HepG2 (cell line): ENCODE measurements around the gene SPON2. TPM values are rescaled to one million over a fixed set of nuclear protein-coding genes. Genes with fewer than 3 reads are reported as not detected.

ENCODE experiments used
- MTF1 ChIP-seq: sonication (generic); formaldehyde crosslinking; IDR thresholded peaks from 2 replicates; pipeline ENCODE4 v1.5.0; 2020; ENCODE audit warnings: missing genetic modification reagents
- POGZ ChIP-seq: sonication (generic); formaldehyde crosslinking; IDR thresholded peaks from 2 replicates; pipeline ENCODE4 v1.4.0; 2020; ENCODE audit warnings: mild to moderate bottlenecking, missing genetic modification reagents
- SNAI1 ChIP-seq: sonication (generic); formaldehyde crosslinking; IDR thresholded peaks from 2 replicates; pipeline ENCODE4 v1.5.0; 2020; ENCODE audit warnings: mild to moderate bottlenecking, missing genetic modification reagents, borderline replicate concordance
- SOX6 ChIP-seq, 2 experiments: fragments of 450-650 bp in 1 of 2; sonication (generic) in 1 of 2; formaldehyde crosslinking in 1 of 2; IDR thresholded peaks; 2 replicates each; pipeline versions ENCODE4 v1.4.0 to v1.6.1; 2017 to 2020; ENCODE audit warnings: antibody characterized with exemption in 1 of 2, mild to moderate bottlenecking in 1 of 2, missing genetic modification reagents in 1 of 2
- YEATS2 ChIP-seq: sonication (generic); formaldehyde crosslinking; IDR thresholded peaks from 2 replicates; pipeline ENCODE4 v1.4.0; 2020; ENCODE audit warnings: missing genetic modification reagents, borderline replicate concordance
- ZNF441 ChIP-seq: sonication (generic); formaldehyde crosslinking; IDR thresholded peaks from 2 replicates; pipeline ENCODE4 v1.7.0; 2021; ENCODE audit warnings: missing genetic modification reagents, borderline replicate concordance
- polyA plus RNA-seq, 8 experiments: library from polyadenylated mRNA; depleted of rRNA in 3 of 8; stranded (reverse) in 7 of 8; unstranded in 1 of 8; fragments of >200 nt; fragmentation: Illumina TruSeq in 4 of 8; extraction: Trizol in 4 of 8; gene quantifications; 2 replicates each; pipeline versions ENCODE4 v1.2.1 to v1.2.3, GENCODE V29; 2011 to 2016; ENCODE audit warnings: low read depth in 4 of 8, missing spikeins in 1 of 8, mixed read lengths in 1 of 8; ENCODE audit not compliant: insufficient read depth in 1 of 8
- total RNA-seq, 5 experiments: library from RNA; depleted of rRNA; stranded (reverse); fragments of >200 nt; fragmentation: Illumina TruSeq; extraction: Trizol; gene quantifications; 2 replicates each; pipeline ENCODE4 v1.2.3, GENCODE V29; 2016; ENCODE audit warnings: low read depth in 1 of 5
- TF ChIP-seq, protein P1 (sequence below): sonication (generic); formaldehyde crosslinking; IDR thresholded peaks from 2 replicates; pipeline ENCODE4 v1.8.0; 2022; ENCODE audit warnings: mild to moderate bottlenecking, missing genetic modification reagents, borderline replicate concordance
- TF ChIP-seq, protein P2 (sequence below): sonication (generic); formaldehyde crosslinking; IDR thresholded peaks from 2 replicates; pipeline ENCODE4 v1.5.1; 2020; ENCODE audit warnings: mild to moderate bottlenecking, missing genetic modification reagents, moderate library complexity

The SPON2 gene
- total and polyA plus RNA-seq, 2 of the 13 experiments (the other 11 are each of a cell fraction or from before 2014, with no cell fraction given) = 17.4 to 55.2 TPM

DNA sequence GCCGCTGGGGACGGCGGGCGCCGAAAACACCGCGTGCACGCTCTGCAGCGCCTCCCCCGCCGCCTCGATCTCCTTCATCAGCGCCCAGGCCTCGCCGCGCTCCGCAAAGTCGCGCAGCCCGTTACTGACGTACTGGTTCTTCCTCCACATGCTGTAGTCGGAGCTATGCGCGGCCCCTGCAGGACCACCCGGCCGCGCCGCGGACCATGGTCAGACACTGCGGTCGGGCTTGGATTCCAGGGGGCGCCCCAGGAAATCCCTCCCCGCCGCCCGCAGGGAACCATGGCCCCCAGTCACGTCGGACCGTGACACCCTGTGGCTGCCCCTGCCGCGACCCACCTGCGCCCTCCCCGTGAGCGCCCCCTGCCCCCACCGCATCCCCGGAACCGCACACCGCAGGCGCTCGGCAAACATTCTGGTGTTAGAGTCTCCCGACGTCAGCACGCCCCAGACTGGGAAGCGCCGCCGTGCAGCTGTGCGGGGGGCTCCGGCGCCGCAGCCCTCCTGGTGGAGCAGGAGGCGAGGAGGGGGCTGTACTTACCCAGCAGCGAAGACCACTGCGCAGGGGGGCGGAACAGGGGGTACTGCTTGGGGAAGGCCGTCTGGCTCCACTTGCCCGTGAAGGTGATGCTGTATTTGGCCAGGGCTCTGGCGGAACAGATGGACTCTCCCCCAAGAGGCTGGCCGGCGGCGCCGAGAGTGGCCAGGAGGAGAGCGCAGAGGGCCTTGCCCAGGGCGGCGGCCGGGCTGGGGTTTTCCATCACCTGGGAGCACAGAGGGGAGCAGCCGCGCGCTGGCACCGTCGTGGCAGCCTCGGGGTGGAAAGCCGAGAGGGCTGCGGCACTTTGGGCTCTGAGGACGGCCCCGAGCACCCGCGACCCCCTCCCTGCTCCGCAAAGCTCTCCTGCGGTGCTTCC, 814 bp downstream of the SPON2 start (continued):
- no peak for TF ChIP-seq YEATS2 (CRISPR knock-in tag)
- TF ChIP-seq, protein P1, sequence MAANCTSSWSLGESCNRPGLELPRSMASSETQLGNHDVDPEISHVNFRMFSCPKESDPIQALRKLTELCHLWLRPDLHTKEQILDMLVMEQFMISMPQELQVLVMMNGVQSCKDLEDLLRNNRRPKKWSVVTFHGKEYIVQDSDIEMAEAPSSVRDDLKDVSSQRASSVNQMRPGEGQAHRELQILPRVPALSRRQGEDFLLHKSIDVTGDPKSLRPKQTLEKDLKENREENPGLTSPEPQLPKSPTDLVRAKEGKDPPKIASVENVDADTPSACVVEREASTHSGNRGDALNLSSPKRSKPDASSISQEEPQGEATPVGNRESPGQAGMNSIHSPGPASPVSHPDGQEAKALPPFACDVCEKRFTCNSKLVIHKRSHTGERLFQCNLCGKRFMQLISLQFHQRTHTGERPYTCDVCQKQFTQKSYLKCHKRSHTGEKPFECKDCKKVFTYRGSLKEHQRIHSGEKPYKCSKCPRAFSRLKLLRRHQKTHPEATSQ (CRISPR knock-in tag) = no peak
- TF ChIP-seq SOX6 (IDR thresholded peaks at IDR 0.05) = no peak
- 0 out of 2 replicates have a peak, but pooled peaks have one; percentile 9 for TF ChIP-seq SOX6 (CRISPR knock-in tag; IDR thresholded peaks at IDR 0.05)
- no peak for TF ChIP-seq MTF1 (CRISPR knock-in tag)
- 0 out of 2 replicates have a peak, but pooled peaks have one; percentile 33 for TF ChIP-seq SNAI1
- TF ChIP-seq ZNF441 = no peak
- TF ChIP-seq POGZ (CRISPR knock-in tag) = 0 out of 2 replicates have a peak, but pooled peaks have one; percentile 15
- TF ChIP-seq, protein P2, sequence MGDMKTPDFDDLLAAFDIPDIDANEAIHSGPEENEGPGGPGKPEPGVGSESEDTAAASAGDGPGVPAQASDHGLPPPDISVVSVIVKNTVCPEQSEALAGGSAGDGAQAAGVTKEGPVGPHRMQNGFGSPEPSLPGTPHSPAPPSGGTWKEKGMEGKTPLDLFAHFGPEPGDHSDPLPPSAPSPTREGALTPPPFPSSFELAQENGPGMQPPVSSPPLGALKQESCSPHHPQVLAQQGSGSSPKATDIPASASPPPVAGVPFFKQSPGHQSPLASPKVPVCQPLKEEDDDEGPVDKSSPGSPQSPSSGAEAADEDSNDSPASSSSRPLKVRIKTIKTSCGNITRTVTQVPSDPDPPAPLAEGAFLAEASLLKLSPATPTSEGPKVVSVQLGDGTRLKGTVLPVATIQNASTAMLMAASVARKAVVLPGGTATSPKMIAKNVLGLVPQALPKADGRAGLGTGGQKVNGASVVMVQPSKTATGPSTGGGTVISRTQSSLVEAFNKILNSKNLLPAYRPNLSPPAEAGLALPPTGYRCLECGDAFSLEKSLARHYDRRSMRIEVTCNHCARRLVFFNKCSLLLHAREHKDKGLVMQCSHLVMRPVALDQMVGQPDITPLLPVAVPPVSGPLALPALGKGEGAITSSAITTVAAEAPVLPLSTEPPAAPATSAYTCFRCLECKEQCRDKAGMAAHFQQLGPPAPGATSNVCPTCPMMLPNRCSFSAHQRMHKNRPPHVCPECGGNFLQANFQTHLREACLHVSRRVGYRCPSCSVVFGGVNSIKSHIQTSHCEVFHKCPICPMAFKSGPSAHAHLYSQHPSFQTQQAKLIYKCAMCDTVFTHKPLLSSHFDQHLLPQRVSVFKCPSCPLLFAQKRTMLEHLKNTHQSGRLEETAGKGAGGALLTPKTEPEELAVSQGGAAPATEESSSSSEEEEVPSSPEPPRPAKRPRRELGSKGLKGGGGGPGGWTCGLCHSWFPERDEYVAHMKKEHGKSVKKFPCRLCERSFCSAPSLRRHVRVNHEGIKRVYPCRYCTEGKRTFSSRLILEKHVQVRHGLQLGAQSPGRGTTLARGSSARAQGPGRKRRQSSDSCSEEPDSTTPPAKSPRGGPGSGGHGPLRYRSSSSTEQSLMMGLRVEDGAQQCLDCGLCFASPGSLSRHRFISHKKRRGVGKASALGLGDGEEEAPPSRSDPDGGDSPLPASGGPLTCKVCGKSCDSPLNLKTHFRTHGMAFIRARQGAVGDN = peak; percentile 61; the same call in 1 of the 2 replicates
